Muscle of leg (tissue), 11 donors: Measurements from ENCODE around the gene CCDC127. TPM values are rescaled to one million over a fixed set of nuclear protein-coding genes. Genes with fewer than 3 reads are reported as not detected.
"Not testable (repeated sequence)": the region's sequence is repeated elsewhere in the genome, so short reads cannot be mapped to it uniquely, and the experiment has no call there.

Experiments
- DNase-seq: peaks from one replicate; pipeline ENCODE4 v3.0.0; 2013
- H3K27ac ChIP-seq: one replicate; pipeline ENCODE4 v1.5.1; 2013; ENCODE audit warnings: mild to moderate bottlenecking, low read length, control low read depth
- H3K27me3 ChIP-seq: one replicate; pipeline ENCODE4 v1.6.1; 2013; ENCODE audit warnings: low read length; ENCODE audit not compliant: control insufficient read depth, insufficient read depth
- H3K36me3 ChIP-seq: one replicate; pipeline ENCODE4 v1.6.1; 2013; ENCODE audit warnings: low read length; ENCODE audit not compliant: control insufficient read depth, insufficient read depth
- H3K4me1 ChIP-seq: one replicate; pipeline ENCODE4 v1.6.1; 2013; ENCODE audit warnings: low read length; ENCODE audit not compliant: control insufficient read depth, insufficient read depth
- H3K4me3 ChIP-seq: one replicate; pipeline ENCODE4 v1.5.1; 2013; ENCODE audit warnings: low read length, control low read depth
- H3K9me3 ChIP-seq: replicated peaks from 2 replicates; pipeline ENCODE4 v1.6.1; 2013; ENCODE audit warnings: low read depth, low read length; ENCODE audit not compliant: control insufficient read depth
- WGBS: methylation state at CpG from one replicate; pipeline ENCODE4 v1.1.5; 2013; ENCODE audit warnings: missing lambda C conversion rate; ENCODE audit not compliant: insufficient coverage; 5-methylcytosine and 5-hydroxymethylcytosine counted together
- polyA plus RNA-seq, 8 donors: library from polyadenylated mRNA; unstranded; fragments of 120-200 nt; gene quantifications; one replicate each; pipeline versions ENCODE4 v1.2.1 to v1.2.3, GENCODE V29; 2013; ENCODE audit warnings: inconsistent platforms in 1 of 8, low replicate concordance in 1 of 8; ENCODE audit not compliant: insufficient read length in 8 of 8, insufficient read depth in 1 of 8
- total RNA-seq: library from RNA; stranded (reverse); fragments of 120-200 nt; gene quantifications from one replicate; pipeline ENCODE4 v1.2.4, GENCODE V29; 2013

Gene CCDC127
- total and polyA plus RNA-seq, 9 donors, result 6.4 to 11.1 (median 8.4) TPM

- not testable (repeated sequence) for DNase-seq, H3K4me1 ChIP-seq, H3K27me3 ChIP-seq, H3K9me3 ChIP-seq, H3K4me3 ChIP-seq, H3K27ac ChIP-seq
- H3K36me3 ChIP-seq, result peaks cover 33% of the 10 kb centered on the region
- WGBS, result no CpG with 5 or more reads among the region's 15 CpGs
Measured at GRCh38 chr5:254322-254721, 36.4 kb upstream of the CCDC127 start.

DNA sequence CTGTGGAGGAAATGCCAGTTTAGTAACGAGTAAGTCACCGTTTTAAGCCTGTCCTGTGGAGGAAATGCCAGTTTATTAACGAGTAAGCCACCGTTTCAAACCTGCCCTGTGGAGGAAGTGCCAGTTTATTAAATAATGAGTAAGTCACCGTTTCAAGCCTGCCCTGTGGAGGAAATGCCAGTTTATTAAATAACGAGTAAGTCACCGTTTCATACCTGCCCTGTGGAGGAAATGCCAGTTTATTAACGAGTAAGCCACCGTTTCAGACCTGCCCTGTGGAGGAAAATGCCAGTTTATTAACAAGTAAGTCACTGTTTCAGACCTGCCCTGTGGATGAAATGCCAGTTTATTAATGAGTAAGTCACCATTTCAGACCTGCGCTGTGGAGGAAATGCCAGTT is 34.6 kb upstream of the CCDC127 start:
- Histone ChIP-seq H3K4me1 (no peaks in the 10 kb centered on the region), H3K36me3 (peaks cover 42% of the 10 kb centered on the region), H3K9me3 (no peaks in the 10 kb centered on the region), H3K4me3 (no peak overlapping the region), H3K27ac (no peak overlapping the region), H3K27me3 (no peaks in the 10 kb centered on the region)
- DNase-seq, result no peak
- WGBS, result 75% methylated on average over 6 of the region's 10 CpGs

DNA sequence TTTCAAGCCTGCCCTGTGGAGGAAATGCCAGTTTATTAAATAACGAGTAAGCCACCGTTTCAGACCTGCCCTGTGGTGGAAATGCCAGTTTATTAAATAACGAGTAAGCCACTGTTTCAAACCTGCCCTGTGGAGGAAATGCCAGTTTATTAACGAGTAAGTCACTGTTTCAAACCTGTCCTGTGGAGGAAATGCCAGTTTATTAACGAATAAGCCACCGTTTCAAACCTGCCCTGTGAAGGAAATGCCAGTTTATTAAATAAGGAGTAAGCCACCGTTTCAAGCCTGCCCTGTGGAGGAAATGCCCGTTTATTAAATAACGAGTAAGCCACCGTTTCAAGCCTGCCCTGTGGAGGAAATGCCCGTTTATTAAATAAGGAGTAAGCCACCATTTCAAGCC is 34.0 kb upstream of the CCDC127 start:
- not testable (repeated sequence) for H3K9me3 ChIP-seq, H3K4me3 ChIP-seq, H3K4me1 ChIP-seq, H3K27ac ChIP-seq, H3K27me3 ChIP-seq, DNase-seq
- WGBS, result 80% methylated on average over 4 of the region's 11 CpGs
- H3K36me3 ChIP-seq, result peaks cover 40% of the 10 kb centered on the region

- DNase-seq, H3K4me3 ChIP-seq, H3K27me3 ChIP-seq, H3K9me3 ChIP-seq, H3K27ac ChIP-seq, H3K4me1 ChIP-seq: not testable (repeated sequence)
- peaks cover 36% of the 10 kb centered on the region for H3K36me3 ChIP-seq
- 84% methylated on average over 2 of the region's 8 CpGs for WGBS
Measured at GRCh38 chr5:251538-251937, 33.6 kb upstream of the CCDC127 start.

DNA sequence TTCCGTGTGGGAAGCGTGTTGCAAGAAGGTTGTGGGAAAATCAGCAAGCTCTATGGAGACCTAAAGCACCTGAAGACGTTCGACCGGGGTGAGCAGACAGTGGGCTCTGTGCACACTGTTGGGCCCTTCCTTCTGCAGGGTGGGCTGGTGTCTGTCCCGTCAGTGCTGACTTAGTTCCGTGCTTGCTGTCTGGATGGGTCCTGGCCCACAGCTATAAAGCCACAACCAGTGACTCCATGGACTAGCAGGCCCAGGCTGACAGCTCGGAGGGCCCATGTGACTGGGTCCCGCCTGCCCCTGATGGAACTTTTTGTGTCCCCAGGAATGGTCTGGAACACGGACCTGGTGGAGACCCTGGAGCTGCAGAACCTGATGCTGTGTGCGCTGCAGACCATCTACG is 33.1 kb upstream of the CCDC127 start:
- not testable (repeated sequence) for DNase-seq, H3K27me3 ChIP-seq, H3K4me3 ChIP-seq, H3K9me3 ChIP-seq, H3K4me1 ChIP-seq, H3K27ac ChIP-seq
- WGBS, result 94% methylated on average over 4 of the region's 12 CpGs
- H3K36me3 ChIP-seq, result peaks cover 39% of the 10 kb centered on the region

DNA sequence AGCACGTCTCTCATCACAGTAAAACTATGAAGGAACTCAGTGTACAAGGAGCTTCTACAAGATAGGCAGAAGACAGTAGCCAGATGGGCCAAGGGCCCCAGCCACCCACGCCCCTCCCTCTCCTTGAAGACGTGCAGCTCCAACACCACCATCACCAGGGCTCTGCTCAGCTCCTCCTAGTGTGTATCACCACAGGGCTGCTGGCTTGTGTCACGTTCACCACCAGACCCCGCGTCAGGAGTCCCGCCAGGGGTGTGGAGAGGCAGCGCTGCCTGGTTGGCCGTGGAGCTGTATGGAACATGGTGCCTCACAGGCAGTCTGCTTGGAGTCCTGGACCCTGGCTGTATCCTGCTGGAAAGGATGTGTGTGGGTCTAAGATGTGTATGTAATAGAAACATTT is 32.4 kb upstream of the CCDC127 start:
- not testable (repeated sequence) for H3K27ac ChIP-seq, DNase-seq, H3K4me1 ChIP-seq, H3K9me3 ChIP-seq, H3K4me3 ChIP-seq, H3K27me3 ChIP-seq
- no CpG with 5 or more reads among the region's 9 CpGs for WGBS
- H3K36me3 ChIP-seq, result peaks cover 42% of the 10 kb centered on the region

- peaks cover 50% of the 10 kb centered on the region for H3K36me3 ChIP-seq
Measured at GRCh38 chr5:245717-246116, 27.8 kb upstream of the CCDC127 start.

DNA sequence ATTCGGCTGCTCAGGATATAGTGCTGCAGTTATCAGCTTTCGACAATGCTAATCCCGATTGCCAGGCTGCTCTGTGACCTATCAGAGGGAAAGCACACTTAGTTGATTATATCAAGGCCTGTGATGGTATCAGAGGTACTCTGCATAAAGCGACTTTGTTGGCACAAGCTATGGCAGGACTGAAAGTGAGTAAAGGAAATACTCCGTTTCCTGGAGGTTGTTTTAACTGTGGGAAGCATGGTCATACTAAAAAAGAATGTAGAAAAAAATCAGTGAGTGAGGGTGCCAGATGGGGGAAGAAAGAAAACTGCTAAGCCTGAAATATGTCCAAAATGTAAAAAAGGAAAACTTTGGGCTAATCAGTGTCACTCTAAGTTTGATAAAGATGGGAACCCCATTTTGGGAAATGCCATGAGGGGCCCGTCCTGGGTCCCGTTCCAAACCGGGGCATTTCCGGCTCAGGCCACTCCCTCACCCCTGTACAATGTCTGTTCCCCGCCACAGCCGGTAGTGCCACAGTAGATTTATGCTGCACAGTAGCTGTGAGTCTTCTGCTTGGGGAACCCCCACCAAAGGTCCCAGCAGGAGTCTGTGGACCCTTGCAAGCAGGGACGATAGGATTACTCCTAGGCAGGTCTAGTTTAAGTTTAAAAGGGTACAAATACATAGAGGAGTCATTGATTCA is 25.9 kb upstream of the CCDC127 start:
- H3K27ac ChIP-seq, DNase-seq, H3K9me3 ChIP-seq, H3K27me3 ChIP-seq, H3K4me1 ChIP-seq, H3K4me3 ChIP-seq: not testable (repeated sequence)
- H3K36me3 ChIP-seq, result peaks cover 58% of the 10 kb centered on the region
- 81% methylated on average over 5 of the region's 12 CpGs for WGBS

More at GRCh38 chr5:245717-246116, 27.8 kb upstream of the CCDC127 start:
- not testable (repeated sequence) for H3K9me3 ChIP-seq, H3K27me3 ChIP-seq, H3K4me3 ChIP-seq, H3K27ac ChIP-seq, DNase-seq, H3K4me1 ChIP-seq
- 50% methylated on average over 1 of the region's 5 CpGs for WGBS

DNA sequence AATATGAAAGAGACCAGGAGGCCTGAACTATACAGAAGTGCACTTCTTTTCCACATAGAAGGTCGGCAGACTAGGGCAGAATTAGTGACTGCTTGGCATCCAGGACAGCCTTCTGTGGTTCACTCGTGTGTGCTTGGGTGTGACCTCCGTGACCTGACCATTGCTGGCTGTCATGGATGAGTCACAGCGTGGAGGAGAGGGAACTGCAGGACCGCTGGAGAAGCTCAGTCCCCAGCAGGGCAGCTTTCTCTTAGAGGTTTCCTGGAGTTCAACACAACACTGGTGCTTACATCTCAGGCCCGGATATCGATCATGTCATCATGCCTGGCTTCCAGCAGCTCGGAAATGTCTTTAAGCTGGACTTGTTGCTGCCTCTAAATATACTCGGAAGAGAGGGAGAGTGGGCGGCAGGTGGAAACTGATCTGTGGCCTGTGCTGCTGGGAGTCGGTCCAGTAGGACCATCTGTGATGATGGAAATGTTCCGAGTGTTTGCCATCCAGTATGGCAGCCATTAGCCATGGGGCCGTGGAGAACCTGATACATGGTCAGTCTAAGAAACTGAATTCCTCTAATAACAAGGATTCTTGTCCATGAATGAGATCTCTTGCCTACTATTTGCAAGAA is 23.2 kb upstream of the CCDC127 start:
- H3K9me3 ChIP-seq, H3K4me1 ChIP-seq, DNase-seq, H3K4me3 ChIP-seq, H3K27ac ChIP-seq, H3K27me3 ChIP-seq: not testable (repeated sequence)
- 91% methylated on average over 8 of the region's 13 CpGs for WGBS
- peaks cover 50% of the 10 kb centered on the region for H3K36me3 ChIP-seq

GRCh38 chr5:240550-240949 is 22.6 kb upstream of the CCDC127 start:
- not testable (repeated sequence) for H3K27ac ChIP-seq, DNase-seq, H3K27me3 ChIP-seq, H3K4me3 ChIP-seq, H3K9me3 ChIP-seq, H3K4me1 ChIP-seq
- 100% methylated on average over 1 of the region's 7 CpGs for WGBS
- H3K36me3 ChIP-seq, result peaks cover 47% of the 10 kb centered on the region
